Thyroid gland (tissue), 4 donors: ENCODE results near the gene TBC1D17.

ENCODE experiments used
- CTCF ChIP-seq, 6 experiments: fragments of 200-600 bp in 3 of 6; fragments of 450-650 bp in 3 of 6; sonication (generic) in 3 of 6; IDR thresholded peaks; one replicate each; pipeline ENCODE4 v1.5.1; 2016 to 2019; ENCODE audit warnings: antibody characterized with exemption in 6 of 6, mild to moderate bottlenecking in 2 of 6, inconsistent platforms in 1 of 6, moderate library complexity in 1 of 6
- POLR2A ChIP-seq, 2 donors: fragments of 450-650 bp; IDR thresholded peaks; one replicate each; pipeline ENCODE4 v1.6.1; 2017; ENCODE audit warnings: antibody characterized with exemption in 2 of 2, mild to moderate bottlenecking in 2 of 2, moderate library complexity in 1 of 2

GRCh38 chr19:49882643-49883042, 5.1 kb downstream of the TBC1D17 start:
- no peak for TF ChIP-seq CTCF (IDR thresholded peaks at IDR 0.05)
- TF ChIP-seq POLR2A (IDR thresholded peaks at IDR 0.05) = no peak
